Medulla oblongata (tissue), 1 donor: ENCODE data around the gene STRN3.
"Not testable (repeated sequence)": the region's sequence is repeated elsewhere in the genome, so short reads cannot be mapped to it uniquely, and the experiment has no call there.

Experiments used
- DNase-seq: peaks from one replicate; pipeline ENCODE4 v3.0.0-alpha.2; 2015; ENCODE audit errors: extremely low spot score

STRN3 gene

GRCh38 chr14:30969796-30970195 is 56.4 kb downstream of the STRN3 start:
- DNase-seq = not testable (repeated sequence)

DNA sequence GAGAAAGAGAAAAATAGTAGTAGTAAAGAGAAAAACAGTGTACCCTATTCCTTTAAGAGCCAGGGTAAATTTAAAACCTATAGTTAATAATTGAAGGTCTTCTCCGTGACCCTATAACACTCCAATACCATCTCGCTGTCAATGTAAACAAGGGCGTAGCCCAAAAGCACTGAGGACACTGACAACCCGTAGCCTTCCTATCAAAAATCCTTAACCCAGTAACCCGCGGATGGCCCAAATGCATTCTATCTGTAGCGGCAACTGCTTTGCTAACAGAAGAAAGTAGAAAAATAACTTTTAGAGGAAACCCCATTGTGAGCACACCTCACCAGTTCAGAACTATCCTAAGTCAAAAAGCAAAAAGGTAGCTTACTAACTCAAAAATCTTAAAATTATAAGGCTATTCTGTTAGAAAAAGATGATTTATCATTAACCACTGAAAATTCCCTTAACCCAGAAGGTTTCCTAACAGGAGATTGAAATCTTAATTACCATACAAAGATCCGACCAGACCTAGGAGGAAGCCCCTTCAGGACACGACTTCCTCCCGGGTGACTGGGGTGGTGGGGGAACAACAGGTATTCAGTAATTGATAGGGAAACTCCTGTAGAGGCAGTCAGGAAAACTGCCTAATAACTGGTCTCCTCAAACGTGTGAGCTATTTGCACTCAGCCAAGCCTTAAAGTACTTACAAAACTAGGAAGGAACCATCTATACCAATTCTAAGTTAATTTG is 58.6 kb downstream of the STRN3 start:
- DNase-seq = not testable (repeated sequence)

DNA sequence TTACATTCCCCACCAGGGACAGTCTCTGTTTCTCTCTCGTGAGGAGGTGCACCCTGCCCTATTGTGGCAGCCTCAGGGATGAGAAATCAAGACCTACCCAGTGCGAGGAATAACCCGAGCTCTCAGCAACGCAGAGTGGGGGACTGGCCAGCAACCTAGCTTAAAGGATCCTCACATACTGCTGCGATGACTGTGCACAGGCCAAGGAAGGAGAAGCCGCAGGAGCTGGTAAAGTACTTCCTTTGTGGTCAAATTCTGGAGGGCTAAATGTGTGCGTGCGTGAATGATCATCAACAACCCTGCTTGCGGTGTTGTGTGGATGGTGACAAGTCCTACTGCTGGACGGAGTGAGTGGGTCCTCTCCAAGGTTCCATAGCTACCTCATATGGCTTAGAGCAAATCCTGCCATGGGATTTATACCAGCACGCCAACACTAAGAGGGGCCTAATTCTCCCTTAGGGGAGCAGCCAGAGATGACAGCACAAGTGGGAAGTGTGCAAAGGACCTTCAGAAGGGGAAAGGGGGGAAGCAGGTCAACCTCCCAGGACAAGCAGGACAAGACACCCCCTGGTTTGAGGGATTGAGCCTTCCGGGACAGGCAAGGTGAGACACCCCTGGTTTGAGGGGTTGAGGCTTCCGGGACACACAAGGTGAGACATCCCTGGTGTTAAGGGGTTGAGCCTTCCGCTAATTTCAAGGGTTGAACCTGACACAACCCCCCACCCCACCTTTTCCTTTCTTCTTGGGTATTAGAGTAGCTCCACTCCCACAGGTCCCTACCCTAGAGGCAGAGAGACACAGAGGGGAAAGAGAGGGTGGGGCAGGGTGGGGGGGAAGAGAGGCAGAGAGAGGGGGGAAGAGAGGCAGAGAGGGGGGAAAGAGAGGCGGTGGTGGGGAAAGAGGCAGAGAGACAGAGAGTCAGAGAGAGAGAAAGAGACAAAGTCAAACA is 59.5 kb downstream of the STRN3 start:
- DNase-seq = no peak

GRCh38 chr14:30965861-30966260 is 60.3 kb downstream of the STRN3 start:
- not testable (repeated sequence) for DNase-seq

GRCh38 chr14:30962537-30962936 is 63.6 kb downstream of the STRN3 start:
- not testable (repeated sequence) for DNase-seq

DNA sequence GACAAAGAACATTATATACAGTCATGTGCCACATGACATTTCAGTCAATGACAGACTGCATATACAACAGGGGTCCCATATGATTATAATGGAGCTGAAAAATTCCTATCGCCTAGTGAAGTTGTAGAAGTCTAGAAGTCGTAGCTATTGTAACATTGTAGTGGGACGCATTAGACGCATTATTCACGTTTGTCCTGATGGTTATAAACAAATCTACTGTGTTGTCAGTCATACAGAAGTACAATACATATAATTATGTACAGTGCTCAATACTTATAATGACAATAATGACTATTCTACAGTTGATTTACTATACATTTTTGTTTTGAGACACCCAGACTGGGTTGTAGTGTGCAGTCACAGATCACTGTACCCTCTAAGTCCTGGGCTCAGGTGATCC is 64.8 kb downstream of the STRN3 start:
- DNase-seq = no peak

- no peak for DNase-seq
These were observed 66.0 kb downstream of the STRN3 start for GRCh38 chr14:30960216-30960615.

- DNase-seq = no peak
These were observed 67.4 kb downstream of the STRN3 start for GRCh38 chr14:30958555-30959407.

DNA sequence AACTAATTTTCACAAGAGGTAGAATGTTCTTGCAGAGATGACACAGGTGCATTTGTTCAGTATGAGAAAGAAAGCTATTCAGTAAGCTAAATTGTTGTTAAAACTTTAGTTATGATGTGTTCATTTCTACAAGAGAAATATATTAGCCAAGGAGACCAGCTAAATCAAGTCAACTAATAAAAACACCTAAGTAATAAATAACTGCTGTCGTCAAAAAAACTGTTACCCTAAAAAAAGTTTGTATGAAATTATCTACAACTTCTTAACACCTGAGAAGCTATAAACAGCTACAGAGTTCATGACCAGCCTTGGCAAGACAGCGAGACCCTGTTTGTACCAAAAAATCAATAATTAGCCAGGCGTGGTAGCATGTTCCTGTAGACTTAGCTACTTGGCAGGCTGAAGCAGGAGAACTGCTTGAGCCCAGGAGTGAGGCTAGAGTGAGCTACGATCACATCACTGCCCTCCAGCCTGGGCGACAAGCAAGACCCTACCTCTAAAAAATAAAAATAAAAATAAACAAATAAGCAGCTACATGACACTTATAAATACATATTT is 68.3 kb downstream of the STRN3 start:
- DNase-seq = peak; percentile 6

DNA sequence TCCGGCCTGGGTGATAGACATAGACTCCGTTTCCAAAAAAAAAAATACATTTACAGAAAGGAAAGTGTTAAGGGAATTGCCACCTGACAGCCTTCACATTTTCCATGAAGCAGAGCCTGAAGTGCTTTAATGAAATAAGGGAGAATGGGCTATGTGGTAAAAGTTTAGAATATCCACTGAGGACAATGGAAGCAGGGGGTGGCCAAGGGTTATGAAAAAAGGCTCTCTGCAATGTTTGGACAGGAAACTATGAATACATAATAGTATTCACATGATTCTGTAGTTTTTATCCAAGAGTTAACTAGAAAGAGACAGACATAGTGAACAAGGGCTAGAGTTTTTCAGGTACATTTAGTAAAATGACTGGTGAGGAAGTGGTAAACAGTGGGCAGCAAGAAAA is 76.5 kb downstream of the STRN3 start:
- DNase-seq = no peak

- no peak for DNase-seq
These were observed 82.5 kb downstream of the STRN3 start for GRCh38 chr14:30943694-30944093.

DNA sequence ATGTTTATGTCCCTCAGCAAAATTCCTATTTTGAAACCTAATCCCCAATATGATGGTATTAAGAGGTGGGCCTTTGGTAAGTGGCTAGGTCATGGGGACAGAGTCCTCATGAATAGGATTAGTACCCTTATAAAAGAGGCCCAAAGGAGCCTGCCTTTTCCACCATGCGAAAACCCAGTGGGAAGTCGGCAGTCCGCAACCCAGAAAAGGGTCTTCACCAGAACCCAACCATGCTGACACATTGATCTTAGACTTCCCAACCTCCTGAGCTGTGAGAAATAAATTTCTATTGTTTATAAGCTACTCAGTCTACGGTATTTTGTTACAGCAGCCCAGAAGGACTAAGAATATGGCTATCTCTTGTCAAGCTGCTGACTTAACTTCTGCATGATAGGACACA is 85.3 kb downstream of the STRN3 start:
- DNase-seq = no peak

- no peak for DNase-seq
These were observed 87.6 kb downstream of the STRN3 start for GRCh38 chr14:30938617-30939016.

- DNase-seq = no peak
These were observed 90.7 kb downstream of the STRN3 start for GRCh38 chr14:30935445-30935844.

GRCh38 chr14:30933937-30934336 is 92.2 kb downstream of the STRN3 start:
- not testable (repeated sequence) for DNase-seq

DNA sequence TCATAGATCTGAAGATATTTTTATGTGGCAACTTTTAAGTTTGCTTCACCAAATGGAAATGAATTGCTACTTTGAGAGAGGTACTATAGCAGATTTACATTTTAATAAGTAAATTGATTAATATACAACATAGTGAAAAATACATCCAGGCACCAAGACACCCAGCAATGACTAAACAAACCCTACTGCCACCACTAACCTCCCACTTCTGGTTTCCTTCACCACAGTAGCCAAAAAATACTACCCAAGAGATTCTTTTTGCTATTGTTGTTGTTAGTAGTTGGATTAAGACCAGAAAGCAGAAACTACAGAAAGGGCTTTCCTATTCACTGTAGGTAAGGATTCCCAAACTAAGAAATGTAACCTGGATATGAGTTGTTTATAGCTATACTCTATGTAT is 97.7 kb downstream of the STRN3 start:
- no peak for DNase-seq

GRCh38 chr14:30925254-30925653 is 100.9 kb downstream of the STRN3 start:
- no peak for DNase-seq

GRCh38 chr14:30921788-30922187 is 104.4 kb downstream of the STRN3 start:
- no peak for DNase-seq

- no peak for DNase-seq
These were observed 104.9 kb downstream of the STRN3 start for GRCh38 chr14:30921305-30921704.

- DNase-seq = no peak
These were observed 110.6 kb downstream of the STRN3 start for GRCh38 chr14:30915596-30915995.

DNA sequence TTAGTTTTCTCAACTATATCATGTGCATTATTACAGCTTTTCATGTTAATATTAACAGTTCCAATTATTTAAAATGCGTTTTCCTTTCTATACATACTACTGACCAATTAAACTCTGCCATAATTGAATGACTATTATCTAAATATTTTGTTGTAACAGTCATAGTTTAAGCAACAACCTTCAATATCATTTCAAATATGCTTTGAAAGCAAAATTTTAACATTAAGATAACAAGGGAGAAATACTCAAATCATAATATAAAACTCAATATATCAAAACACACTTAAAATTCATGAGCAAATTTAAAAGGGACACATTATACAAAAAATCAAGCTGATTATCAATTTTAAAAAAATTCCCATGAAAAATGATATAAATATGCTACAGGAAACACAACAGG is 111.4 kb downstream of the STRN3 start:
- no peak for DNase-seq

GRCh38 chr14:30908826-30909225 is 117.4 kb downstream of the STRN3 start:
- DNase-seq = no peak
